Ascending aorta (tissue), 2 donors: ENCODE results near the gene STAG2. TPM values are rescaled to one million over a fixed set of nuclear protein-coding genes. Genes with fewer than 3 reads are reported as not detected.

Source experiments
- DNase-seq, 2 donors: peaks; one replicate each; pipeline ENCODE4 v3.0.0-alpha.2; 2019; ENCODE audit warnings: low spot score in 2 of 2
- H3K27ac ChIP-seq, 2 donors: fragments of 200-600 bp; sonication (generic); one replicate each; pipeline ENCODE4 v1.5.1; 2016 to 2017; ENCODE audit warnings: mild to moderate bottlenecking in 1 of 2
- H3K27me3 ChIP-seq: fragments of 200-600 bp; sonication (generic); one replicate; pipeline ENCODE4 v1.5.1; 2017
- H3K36me3 ChIP-seq, 2 donors: fragments of 200-600 bp; sonication (generic); one replicate each; pipeline ENCODE4 v1.5.1; 2016
- H3K4me1 ChIP-seq, 2 donors: fragments of 200-600 bp; sonication (generic); one replicate each; pipeline ENCODE4 v1.5.1; 2016 to 2017; ENCODE audit warnings: mild to moderate bottlenecking in 1 of 2
- H3K4me3 ChIP-seq, 2 donors: fragments of 200-600 bp; sonication (generic); one replicate each; pipeline ENCODE4 v1.5.1; 2016 to 2017; ENCODE audit warnings: mild to moderate bottlenecking in 1 of 2
- H3K9me3 ChIP-seq, 2 donors: fragments of 200-600 bp; sonication (generic); one replicate each; pipeline ENCODE4 v1.5.1; 2016
- intact Hi-C: fragments of 100-400 bp; cut with DNase I; formaldehyde crosslinking; loops from one replicate; pipeline ENCODE4 v1.15.1; 2023
- total RNA-seq: library from RNA; depleted of rRNA; stranded (reverse); fragments of >200 nt; gene quantifications from one replicate; pipeline ENCODE4 v1.1.0, GENCODE V29; 2016
- TF ChIP-seq, protein P1 (sequence below), 3 experiments: fragments of 200-600 bp in 2 of 3; fragments of 450-650 bp in 1 of 3; sonication (generic) in 2 of 3; IDR thresholded peaks; one replicate each; pipeline ENCODE4 v1.5.1; 2016 to 2019; ENCODE audit warnings: antibody characterized with exemption in 3 of 3, mild to moderate bottlenecking in 1 of 3, moderate library complexity in 1 of 3

Gene STAG2
- total RNA-seq, 1 donor from 2014 or later: 22.7 TPM

DNA sequence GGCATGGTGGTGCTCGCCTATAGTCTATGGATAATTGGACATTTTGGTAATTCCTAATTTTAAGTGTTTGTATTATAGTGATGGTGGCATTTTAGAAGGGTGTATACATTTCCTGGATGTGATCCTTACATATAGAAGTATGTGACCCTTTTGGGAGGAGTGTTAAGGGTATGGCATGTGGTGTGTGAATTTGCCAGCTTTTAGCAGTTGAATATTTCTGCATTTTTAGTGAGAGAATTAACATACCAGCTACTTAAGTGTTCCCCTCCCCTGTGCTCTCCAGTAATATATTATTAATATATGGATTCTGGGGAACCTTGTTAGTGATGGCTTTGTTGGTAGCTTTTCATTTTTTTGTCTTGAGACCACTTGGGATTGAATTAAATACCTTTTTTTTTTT, 55.3 kb downstream of the STAG2 start:
- H3K27me3 ChIP-seq: no peaks in the 10 kb centered on the region
- H3K9me3 ChIP-seq: no peaks in the 10 kb centered on the region
- no peak for DNase-seq
- TF ChIP-seq, protein P1, sequence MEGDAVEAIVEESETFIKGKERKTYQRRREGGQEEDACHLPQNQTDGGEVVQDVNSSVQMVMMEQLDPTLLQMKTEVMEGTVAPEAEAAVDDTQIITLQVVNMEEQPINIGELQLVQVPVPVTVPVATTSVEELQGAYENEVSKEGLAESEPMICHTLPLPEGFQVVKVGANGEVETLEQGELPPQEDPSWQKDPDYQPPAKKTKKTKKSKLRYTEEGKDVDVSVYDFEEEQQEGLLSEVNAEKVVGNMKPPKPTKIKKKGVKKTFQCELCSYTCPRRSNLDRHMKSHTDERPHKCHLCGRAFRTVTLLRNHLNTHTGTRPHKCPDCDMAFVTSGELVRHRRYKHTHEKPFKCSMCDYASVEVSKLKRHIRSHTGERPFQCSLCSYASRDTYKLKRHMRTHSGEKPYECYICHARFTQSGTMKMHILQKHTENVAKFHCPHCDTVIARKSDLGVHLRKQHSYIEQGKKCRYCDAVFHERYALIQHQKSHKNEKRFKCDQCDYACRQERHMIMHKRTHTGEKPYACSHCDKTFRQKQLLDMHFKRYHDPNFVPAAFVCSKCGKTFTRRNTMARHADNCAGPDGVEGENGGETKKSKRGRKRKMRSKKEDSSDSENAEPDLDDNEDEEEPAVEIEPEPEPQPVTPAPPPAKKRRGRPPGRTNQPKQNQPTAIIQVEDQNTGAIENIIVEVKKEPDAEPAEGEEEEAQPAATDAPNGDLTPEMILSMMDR (IDR thresholded peaks at IDR 0.05): no peak
- intact Hi-C loops: loop anchor here (1.0 kb wide), 1 partner anchor 57 kb away; no protein-coding TSS in a partner anchor
- peaks cover 0 to 6% of the 10 kb centered on the region in 2 donors for H3K4me1 ChIP-seq
- no peak overlapping the region for H3K27ac ChIP-seq
- H3K4me3 ChIP-seq: no peak overlapping the region
- no peaks in the 10 kb centered on the region for H3K36me3 ChIP-seq

DNA sequence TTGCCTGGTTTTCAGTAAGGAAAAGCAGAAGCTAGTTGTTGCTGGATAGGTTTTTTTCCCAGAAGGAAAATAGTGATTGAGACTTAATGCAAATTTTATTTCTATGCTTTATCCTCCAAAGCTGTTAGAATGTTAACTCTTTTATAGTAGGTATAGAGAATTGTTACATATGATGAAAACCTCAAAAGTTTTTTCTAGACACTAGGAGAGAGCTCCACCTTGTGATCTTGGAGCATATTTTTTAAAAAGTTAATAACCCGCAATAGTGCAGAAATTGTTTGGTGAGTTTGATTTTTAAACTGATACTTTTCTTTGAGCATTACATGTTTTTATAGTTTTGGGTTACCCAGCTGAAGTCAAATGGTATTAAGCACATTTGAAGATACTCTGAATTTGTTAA, 56.5 kb downstream of the STAG2 start:
- peaks cover 0 to 5% of the 10 kb centered on the region in 2 donors for H3K4me1 ChIP-seq
- DNase-seq: no peak
- TF ChIP-seq, protein P1 (IDR thresholded peaks at IDR 0.05): peak in 1 of 3 experiments; percentile 23
- H3K27ac ChIP-seq: no peak overlapping the region
- no peaks in the 10 kb centered on the region for H3K36me3 ChIP-seq
- no peaks in the 10 kb centered on the region for H3K9me3 ChIP-seq
- intact Hi-C loops: no loop called here
- no peaks in the 10 kb centered on the region for H3K27me3 ChIP-seq
- no peak overlapping the region for H3K4me3 ChIP-seq

DNA sequence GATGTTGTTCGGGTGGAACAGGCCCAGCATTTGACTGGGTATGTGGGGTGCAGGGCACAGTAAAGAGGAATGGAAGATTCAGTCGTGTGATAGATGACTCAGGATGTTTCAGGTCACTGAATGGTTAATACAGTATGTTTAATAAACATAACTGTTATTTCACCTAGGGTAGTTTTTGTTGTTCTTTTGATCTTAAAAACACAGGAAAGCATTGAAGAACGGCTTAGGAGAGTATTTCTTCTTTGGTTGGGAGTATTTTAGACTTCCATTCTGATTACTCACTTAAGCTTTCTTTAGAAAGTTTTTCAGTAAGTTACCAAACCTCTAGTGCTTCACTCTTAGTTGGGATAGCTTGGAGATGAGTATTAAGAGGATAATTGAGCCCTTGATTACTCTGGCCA, 62.3 kb downstream of the STAG2 start:
- H3K9me3 ChIP-seq: no peaks in the 10 kb centered on the region
- no peaks in the 10 kb centered on the region for H3K36me3 ChIP-seq
- TF ChIP-seq, protein P1 (IDR thresholded peaks at IDR 0.05): no peak
- H3K4me1 ChIP-seq: no peaks in the 10 kb centered on the region
- H3K27ac ChIP-seq: no peak overlapping the region
- no peaks in the 10 kb centered on the region for H3K27me3 ChIP-seq
- no peak overlapping the region for H3K4me3 ChIP-seq
- DNase-seq: no peak
- intact Hi-C loops: no loop called here

- Histone ChIP-seq H3K27me3 (no peaks in the 10 kb centered on the region), H3K4me3 (no peak overlapping the region), H3K27ac (no peak overlapping the region), H3K9me3 (no peaks in the 10 kb centered on the region), H3K4me1 (no peaks in the 10 kb centered on the region), H3K36me3 (no peaks in the 10 kb centered on the region)
- no peak for DNase-seq
- intact Hi-C loops: no loop called here
- TF ChIP-seq, protein P1 (IDR thresholded peaks at IDR 0.05): no peak
Observed at GRCh38 chrX:124026529-124026928, 65.0 kb downstream of the STAG2 start.

- peaks cover 0 to 3% of the 10 kb centered on the region in 2 donors for H3K36me3 ChIP-seq
- intact Hi-C loops: no loop called here
- no peaks in the 10 kb centered on the region for H3K4me1 ChIP-seq
- no peaks in the 10 kb centered on the region for H3K9me3 ChIP-seq
- H3K4me3 ChIP-seq: no peak overlapping the region
- H3K27ac ChIP-seq: no peak overlapping the region
- H3K27me3 ChIP-seq: no peaks in the 10 kb centered on the region
- TF ChIP-seq, protein P1 (IDR thresholded peaks at IDR 0.05): no peak
- no peak for DNase-seq
Observed at GRCh38 chrX:124028182-124028581, 66.7 kb downstream of the STAG2 start.

- H3K36me3 ChIP-seq: peaks cover 0 to 3% of the 10 kb centered on the region in 2 donors
- TF ChIP-seq, protein P1 (IDR thresholded peaks at IDR 0.05): no peak
- H3K4me3 ChIP-seq: no peak overlapping the region
- intact Hi-C loops: no loop called here
- H3K9me3 ChIP-seq: no peaks in the 10 kb centered on the region
- H3K27me3 ChIP-seq: no peaks in the 10 kb centered on the region
- no peak for DNase-seq
- H3K27ac ChIP-seq: no peak overlapping the region
- no peaks in the 10 kb centered on the region for H3K4me1 ChIP-seq
Observed at GRCh38 chrX:124030520-124030919, 69.0 kb downstream of the STAG2 start.
